HG03280 (cell line): ENCODE data around the gene CDKN1B.

Source experiments
- ATAC-seq: cut with Tn5 transposase; IDR thresholded peaks from one replicate; pipeline ENCODE4 v1.9.1; 2021; ENCODE audit warnings: mild to moderate bottlenecking, moderate library complexity; ENCODE audit not compliant: unreplicated experiment

CDKN1B gene

GRCh38 chr12:12716793-12717585 lies at the start of gene CDKN1B:
TSS of gene CDKN1B (plus strand) at chr12:12717368. CDS start at chr12:12717840, 472 bp downstream.
- ATAC-seq = peak; percentile 49

GRCh38 chr12:12668005-12668404 lies 49.2 kb upstream of the CDKN1B start:
- ATAC-seq = no peak

- ATAC-seq = no peak
These were observed 48.1 kb upstream of the CDKN1B start for GRCh38 chr12:12669020-12669419.

GRCh38 chr12:12671850-12672660 lies 45.1 kb upstream of the CDKN1B start:
- ATAC-seq = no peak

DNA sequence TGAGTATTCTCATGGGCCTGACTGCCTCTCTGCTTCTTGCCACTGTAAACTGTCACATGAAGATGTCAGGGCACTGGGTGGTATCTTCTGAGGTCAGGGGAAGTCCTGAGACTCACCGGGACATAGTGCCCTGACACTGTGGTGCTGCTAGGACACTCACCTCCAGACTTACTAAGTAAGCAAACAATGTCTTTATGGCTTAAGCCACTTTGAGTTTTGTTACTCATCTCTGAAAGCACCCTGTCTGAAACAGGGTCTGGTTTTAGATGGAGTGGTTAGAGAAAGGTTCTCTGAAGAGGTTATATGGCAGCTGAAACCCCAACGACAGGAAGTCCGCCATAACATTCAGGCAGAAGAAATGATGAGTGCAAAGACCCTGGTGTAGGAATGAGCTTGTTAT lies 43.9 kb upstream of the CDKN1B start:
- peak; percentile 57 for ATAC-seq

- ATAC-seq = no peak
These were observed 40.6 kb upstream of the CDKN1B start for GRCh38 chr12:12676605-12677004.

GRCh38 chr12:12681061-12681765 lies 36.0 kb upstream of the CDKN1B start:
- ATAC-seq = no peak

DNA sequence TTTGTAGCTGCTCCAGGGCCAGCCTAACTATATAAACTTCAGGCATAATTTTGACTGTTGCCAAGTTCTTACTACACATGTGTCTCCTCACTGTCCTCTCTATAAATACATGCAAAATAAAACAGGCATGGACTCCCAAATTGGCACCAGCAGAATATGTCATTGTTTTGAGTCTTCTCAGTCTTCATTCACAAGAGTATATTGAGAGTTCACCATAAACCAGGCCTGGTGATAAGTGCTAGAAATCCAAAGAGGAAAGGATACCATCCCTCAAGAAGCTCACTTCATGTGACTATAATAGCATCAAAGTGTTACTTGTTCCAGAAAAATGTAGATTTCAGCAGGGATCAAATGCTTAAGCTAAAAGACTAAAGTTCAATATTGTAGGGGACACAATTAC lies 34.9 kb upstream of the CDKN1B start:
- no peak for ATAC-seq

DNA sequence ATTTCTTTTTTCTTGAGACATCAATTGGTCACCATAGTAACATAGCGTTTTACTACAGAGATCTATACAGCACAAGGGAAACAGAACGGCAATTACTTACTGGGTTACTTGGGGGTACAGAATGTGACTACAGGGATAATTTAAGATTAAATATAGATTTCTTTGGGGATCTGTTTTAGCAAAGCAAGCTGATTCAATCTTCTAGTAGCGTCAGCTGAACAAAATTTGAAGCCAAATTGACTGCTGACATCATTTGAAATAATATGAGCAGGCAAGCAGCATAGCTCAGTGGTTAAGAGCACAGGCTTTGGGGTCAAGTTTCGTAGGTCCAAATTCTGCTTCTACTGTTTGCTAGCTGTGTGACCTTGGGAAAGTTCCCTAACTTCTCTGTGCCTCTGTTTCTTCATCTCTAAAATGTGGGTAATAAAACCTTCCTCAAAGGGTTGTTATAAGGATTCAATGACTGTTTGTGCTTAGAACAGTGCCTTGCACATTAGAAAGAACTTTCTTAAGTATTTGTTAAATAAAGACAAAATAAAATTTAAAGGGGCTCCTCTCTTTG lies 34.0 kb upstream of the CDKN1B start:
- ATAC-seq = no peak

GRCh38 chr12:12683725-12684124 lies 33.4 kb upstream of the CDKN1B start:
- ATAC-seq = no peak

DNA sequence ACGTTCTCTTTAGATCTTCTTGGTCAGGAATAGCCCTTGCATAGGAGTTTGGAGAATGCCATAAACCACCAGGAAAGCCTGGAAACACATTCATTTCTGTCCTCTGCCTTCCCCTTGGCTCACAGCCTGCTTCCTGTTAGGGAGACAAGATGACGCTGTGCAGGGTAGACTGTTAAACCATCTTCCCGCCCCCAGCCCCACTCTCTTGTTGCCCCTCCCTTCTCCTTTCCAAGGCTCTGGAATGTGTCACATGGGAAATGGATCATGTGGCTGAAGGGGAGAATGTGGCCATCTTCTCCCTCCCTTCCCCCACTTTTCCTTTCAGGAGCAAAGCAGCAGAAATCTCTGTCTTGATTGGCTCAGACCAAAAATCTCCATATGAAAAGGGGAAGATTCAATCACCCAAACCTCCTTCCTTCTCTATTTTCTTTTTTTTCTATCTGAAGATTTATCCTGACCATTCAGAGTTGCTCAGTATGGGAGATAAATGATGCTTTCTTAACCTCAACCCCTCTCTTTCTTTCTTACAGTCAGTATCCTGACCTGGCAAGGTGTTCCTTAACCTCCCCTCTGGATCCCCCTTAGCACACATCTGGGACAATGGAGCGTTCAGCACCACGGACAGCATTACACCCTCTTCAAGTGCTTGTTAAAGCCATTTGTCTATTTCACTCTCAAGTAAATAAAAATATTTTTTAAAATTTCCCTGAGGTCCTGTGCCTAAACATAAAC lies 32.6 kb upstream of the CDKN1B start:
- no peak for ATAC-seq

GRCh38 chr12:12685305-12685704 lies 31.9 kb upstream of the CDKN1B start:
- ATAC-seq = no peak

GRCh38 chr12:12686472-12686871 lies 30.7 kb upstream of the CDKN1B start:
- no peak for ATAC-seq

- no peak for ATAC-seq
These were observed 30.2 kb upstream of the CDKN1B start for GRCh38 chr12:12686925-12687324.

GRCh38 chr12:12689647-12690300 lies 27.4 kb upstream of the CDKN1B start:
- no peak for ATAC-seq

DNA sequence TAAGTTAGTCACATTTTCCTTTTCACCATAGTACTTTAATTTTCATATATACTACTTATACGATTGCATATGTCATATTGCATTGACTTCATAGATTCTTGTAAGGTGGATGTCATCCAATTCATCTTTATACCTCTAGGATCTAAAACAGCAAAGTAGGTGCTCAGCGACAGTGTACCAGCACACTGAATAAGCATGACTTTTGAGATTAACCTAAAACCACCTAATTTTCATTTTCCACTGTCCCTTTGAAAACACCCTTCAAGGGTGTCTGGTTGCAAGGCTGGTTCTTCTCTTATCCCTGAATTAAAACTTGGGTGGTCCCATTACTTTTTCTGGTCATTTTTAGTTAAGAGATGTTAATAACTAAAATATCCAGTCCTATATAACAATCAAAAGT lies 25.6 kb upstream of the CDKN1B start:
- ATAC-seq = no peak

DNA sequence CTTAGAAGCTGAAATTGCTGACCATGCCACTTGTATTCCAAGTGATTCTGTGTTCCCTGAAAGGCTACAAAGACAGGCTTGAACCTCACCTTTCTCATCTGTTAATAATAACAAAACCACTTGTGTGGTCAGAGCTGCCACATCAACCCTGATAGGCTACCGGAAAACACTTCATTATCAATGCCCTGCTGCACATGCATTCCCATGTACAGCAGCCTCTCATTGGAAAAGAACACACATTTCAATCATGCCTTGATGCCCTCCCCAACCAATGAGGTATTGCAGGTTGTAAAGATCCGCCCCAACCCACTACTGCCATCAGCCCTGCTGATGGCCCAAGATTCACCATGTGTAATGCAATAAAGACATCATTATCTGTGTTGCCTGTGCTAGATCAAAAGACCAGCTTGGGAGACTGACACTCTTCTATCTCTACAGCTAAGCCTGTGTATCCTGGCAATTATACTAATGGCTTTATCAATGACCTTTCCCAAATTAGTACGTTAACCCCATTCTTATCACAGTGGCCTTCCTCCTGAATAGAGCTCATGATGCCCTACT lies 24.0 kb upstream of the CDKN1B start:
- ATAC-seq = no peak

DNA sequence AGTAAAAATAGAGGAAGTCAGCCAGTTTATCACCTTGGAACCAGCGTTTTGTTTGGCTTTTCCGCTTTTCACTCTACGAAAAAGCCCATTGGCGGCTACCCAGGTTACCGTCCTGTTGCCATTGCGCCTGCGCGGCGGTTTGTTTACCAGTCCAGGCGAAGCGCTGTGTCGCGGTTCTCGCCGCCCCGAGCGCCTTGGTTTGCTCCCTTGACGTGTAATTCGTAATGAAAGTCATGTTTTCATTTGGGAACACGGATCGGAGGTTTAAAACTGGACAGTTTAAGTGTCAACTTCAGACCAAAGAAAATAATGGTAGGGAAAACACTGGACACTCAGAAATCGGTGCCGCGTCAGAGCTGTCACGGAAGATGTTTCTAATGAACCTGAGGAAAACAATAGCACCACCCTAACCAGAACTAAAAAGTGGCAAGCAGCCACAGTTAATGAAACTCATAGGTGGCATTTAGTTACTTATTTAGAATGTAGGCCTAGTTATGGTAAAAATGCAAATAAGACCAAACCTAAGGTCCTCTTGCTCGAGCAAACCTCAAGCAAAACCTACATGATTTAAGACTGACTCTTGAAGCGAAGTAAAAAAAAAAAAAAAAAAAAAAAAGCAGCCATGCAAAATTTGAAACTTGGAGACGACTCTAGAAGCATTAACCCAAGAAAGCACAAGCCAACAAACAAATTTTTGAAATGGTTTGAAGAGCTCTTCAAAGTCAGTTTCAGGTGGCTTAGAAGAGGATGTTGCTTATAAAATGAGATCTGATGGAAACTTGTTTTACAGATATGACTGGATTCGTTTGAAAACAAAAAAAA lies 20.4 kb upstream of the CDKN1B start:
- ATAC-seq = peak; percentile 62

- ATAC-seq = no peak
These were observed 17.8 kb upstream of the CDKN1B start for GRCh38 chr12:12699345-12699744.
